Endothelial cell of umbilical vein (primary cell): ENCODE measurements around the gene SLC1A7. TPM values are rescaled to one million over a fixed set of nuclear protein-coding genes. Genes with fewer than 3 reads are reported as not detected.

Experiments
- BruUV-seq: library from RNA; stranded (reverse); fragments of 400-500 nt; replicated peaks from 2 replicates; lab custom pipeline; 2021; lab: Mats Ljungman, UMichigan
- CTCF ChIA-PET: fragments of 300-600, 350-600 bp; sonication (Branson Sonifier 250); formaldehyde crosslinking; loops from one replicate; lab custom pipeline; 2021; ENCODE audit warnings: antibody characterized with exemption, inconsistent platforms; lab: Charles Lee
- POLR2A ChIA-PET: fragments of 300-600, 350-600 bp; sonication (Branson Sonifier 250); formaldehyde crosslinking; loops from one replicate; lab custom pipeline; 2021; ENCODE audit warnings: antibody characterized with exemption, inconsistent platforms; lab: Charles Lee
- DNase-seq: peaks from one replicate; pipeline ENCODE4 v3.0.0-alpha.2; 2011; ENCODE audit warnings: low read depth, low spot score
- FAIRE-seq: peaks from 2 replicates; lab custom pipeline; 2011; peaks lifted over from hg19 to GRCh38; lab: Jason Lieb, UNC
- H2AFZ ChIP-seq: 2 replicates; pipeline ENCODE4 v1.6.0; 2012; ENCODE audit warnings: low read depth, low read length, control low read depth, inconsistent platforms
- H3K27ac ChIP-seq: 2 replicates; pipeline ENCODE4 v1.5.1; 2011; ENCODE audit warnings: low read depth, mild to moderate bottlenecking, control low read depth, low read length, moderate library complexity; ENCODE audit not compliant: insufficient read depth
- H3K27me3 ChIP-seq, 2 experiments: 2 replicates each; pipeline versions ENCODE4 v1.6.0 to v1.6.1; 2011; ENCODE audit warnings: low read length in 2 of 2, mixed read lengths in 1 of 2; ENCODE audit not compliant: control insufficient read depth in 2 of 2, insufficient read depth in 2 of 2
- H3K36me3 ChIP-seq, 2 experiments: 2 replicates in 1 of 2; 3 replicates in 1 of 2; pipeline ENCODE4 v1.5.1; 2011; ENCODE audit warnings: low read length in 2 of 2, mild to moderate bottlenecking in 1 of 2, moderate library complexity in 1 of 2; ENCODE audit not compliant: control insufficient read depth in 2 of 2, insufficient read depth in 2 of 2; ENCODE audit errors: extremely low read depth in 1 of 2
- H3K4me1 ChIP-seq: 3 replicates; pipeline ENCODE4 v1.5.1; 2011; ENCODE audit warnings: mild to moderate bottlenecking, low read length; ENCODE audit not compliant: control insufficient read depth, insufficient read depth; ENCODE audit errors: extremely low read depth
- H3K4me2 ChIP-seq: 2 replicates; pipeline ENCODE4 v1.6.1; 2011; ENCODE audit warnings: low read length, control low read depth, mixed read lengths; ENCODE audit not compliant: insufficient read depth
- H3K4me3 ChIP-seq, 3 experiments: fragments of 200-600 bp in 1 of 3; sonication (generic), shearing (Covaris generic) in 1 of 3; replicated peaks in 1 of 3; 2 replicates each; pipeline ENCODE4 v1.5.1; 2011 to 2016; ENCODE audit warnings: control low read depth in 3 of 3, low read length in 3 of 3, mild to moderate bottlenecking in 2 of 3, inconsistent platforms in 1 of 3, low read depth in 1 of 3, moderate library complexity in 1 of 3; ENCODE audit not compliant: insufficient read depth in 1 of 3
- H3K79me2 ChIP-seq: 2 replicates; pipeline ENCODE4 v1.6.0; 2012; ENCODE audit warnings: low read length, inconsistent platforms; ENCODE audit not compliant: control insufficient read depth, insufficient read depth
- H3K9ac ChIP-seq: replicated peaks from 2 replicates; pipeline ENCODE3; 2011; ENCODE audit warnings: low read length, control low read depth; ENCODE audit not compliant: insufficient read depth; ENCODE audit errors: extremely low read depth
- H3K9me1 ChIP-seq: replicated peaks from 3 replicates; pipeline ENCODE4 v1.6.0; 2011; ENCODE audit warnings: mild to moderate bottlenecking, low read length; ENCODE audit not compliant: control insufficient read depth, insufficient read depth; ENCODE audit errors: extremely low read depth
- H3K9me3 ChIP-seq: replicated peaks from 2 replicates; pipeline ENCODE4 v1.5.1; 2012; ENCODE audit warnings: low read length, inconsistent platforms; ENCODE audit not compliant: control insufficient read depth, insufficient read depth
- H4K20me1 ChIP-seq: replicated peaks from 2 replicates; pipeline ENCODE3; 2011; ENCODE audit warnings: mild to moderate bottlenecking, low read length; ENCODE audit not compliant: control insufficient read depth, insufficient read depth; ENCODE audit errors: extremely low read depth
- CTCF ChIP-seq, 2 donors: IDR thresholded peaks; 1 replicate in 1 of 2; 2 replicates in 1 of 2; pipeline ENCODE4 v1.5.1; 2011; ENCODE audit warnings: low read length in 2 of 2, mild to moderate bottlenecking in 2 of 2, moderate library complexity in 2 of 2, control low read depth in 1 of 2, inconsistent platforms in 1 of 2, low read depth in 1 of 2; ENCODE audit not compliant: insufficient read depth in 1 of 2; ENCODE audit errors: extremely low read depth in 1 of 2
- EZH2 ChIP-seq: IDR thresholded peaks from 2 replicates; pipeline ENCODE4 v1.6.1; 2012; ENCODE audit warnings: borderline replicate concordance, low read depth, mild to moderate bottlenecking, moderate library complexity, low read length, inconsistent platforms; ENCODE audit not compliant: severe bottlenecking
- FOS ChIP-seq: IDR thresholded peaks from 2 replicates; pipeline ENCODE4 v1.6.1; 2011; ENCODE audit warnings: mild to moderate bottlenecking, low read length, moderate library complexity, borderline replicate concordance; ENCODE audit not compliant: insufficient read depth
- GATA2 ChIP-seq: IDR thresholded peaks from 2 replicates; pipeline ENCODE4 v1.7.0; 2011; ENCODE audit warnings: low read depth, mild to moderate bottlenecking, moderate library complexity, mixed read lengths, low read length; ENCODE audit not compliant: insufficient read length, insufficient read depth
- JUN ChIP-seq: IDR thresholded peaks from 2 replicates; pipeline ENCODE4 v1.6.1; 2011; ENCODE audit warnings: borderline replicate concordance, low read depth; ENCODE audit not compliant: insufficient read length, insufficient read depth
- MAX ChIP-seq: IDR thresholded peaks from 2 replicates; pipeline ENCODE4 v1.6.1; 2011; ENCODE audit not compliant: insufficient read depth, insufficient read length
- MYC ChIP-seq: IDR thresholded peaks from one replicate; pipeline ENCODE4 v1.6.1; 2011; ENCODE audit warnings: mild to moderate bottlenecking, low read depth, low read length
- POLR2A ChIP-seq: IDR thresholded peaks from 2 replicates; pipeline ENCODE4 v1.6.1; 2012; ENCODE audit warnings: low read depth, mild to moderate bottlenecking, control low read depth, low read length
- POLR2AphosphoS5 ChIP-seq: IDR thresholded peaks from 2 replicates; pipeline ENCODE4 v1.6.1; 2012; ENCODE audit warnings: low read depth, mild to moderate bottlenecking, control low read depth, low read length, moderate library complexity; ENCODE audit not compliant: insufficient read depth
- dilution Hi-C: fragments of 300-500 bp; cut with MboI; formaldehyde crosslinking; loops from one replicate; pipeline ENCODE4 v1.15.0; 2019; ENCODE audit warnings: low sequenced_read_pairs; ENCODE audit not compliant: extremely low pct_ligation_motif_present
- intact Hi-C: fragments of 100-400 bp; cut with micrococcal nuclease; formaldehyde crosslinking; loops from one replicate; pipeline ENCODE4 v1.10.0; 2022
- polyA plus RNA-seq, 4 experiments: library from polyadenylated mRNA; depleted of rRNA in 3 of 4; stranded (reverse) in 3 of 4; unstranded in 1 of 4; fragments of >200 nt; gene quantifications; 2 replicates each; pipeline versions ENCODE4 v1.2.1 to v1.2.3, GENCODE V29; 2011 to 2012; ENCODE audit warnings: missing spikeins in 1 of 4
- total RNA-seq: library from RNA; stranded (reverse); gene quantifications from 2 replicates; pipeline ENCODE4 v1.2.3, GENCODE V29; 2021

SLC1A7 gene
- total and polyA plus RNA-seq, 2 donors (not counting 3 experiments of a cell fraction or from before 2014, with no cell fraction given) = not detected

GRCh38 chr1:53180226-53180625 lies 37.8 kb upstream of the SLC1A7 start:
- CTCF ChIA-PET = interaction anchor here (0.6 to 5.1 kb wide), 10 partner anchors 8 to 1674 kb away, joined by 3 to 46 read pairs (median 6); partner anchors contain the start of genes SCP2 and ZYG11A
- no peak for DNase-seq
- H2AFZ ChIP-seq = no peak overlapping the region

More at GRCh38 chr1:53180226-53180625, 37.8 kb upstream of the SLC1A7 start:
- Histone ChIP-seq H3K4me1 (no peaks in the 10 kb centered on the region), H3K27me3 (peaks cover 0 to 10% of the 10 kb centered on the region in 2 experiments), H3K4me3 (no peak overlapping the region), H3K9me3 (no peaks in the 10 kb centered on the region), H3K9ac (no peak overlapping the region), H3K36me3 (no peaks in the 10 kb centered on the region), H4K20me1 (no peaks in the 10 kb centered on the region), H3K79me2 (no peaks in the 10 kb centered on the region), H3K4me2 (no peak overlapping the region), H3K9me1 (no peaks in the 10 kb centered on the region), H3K27ac (no peak overlapping the region)
- dilution Hi-C loops = no loop called here
- FAIRE-seq = no peak
- POLR2A ChIA-PET = no interaction called here
- no peak for TF ChIP-seq MAX
- no peak for TF ChIP-seq POLR2A
- no peak for TF ChIP-seq MYC
- TF ChIP-seq POLR2AphosphoS5 = no peak
- no peak for TF ChIP-seq FOS
- TF ChIP-seq CTCF (IDR thresholded peaks at IDR 0.05; ENCODE audit: extremely low read depth in 1 of 2, insufficient read depth in 1 of 2, low read depth in 1 of 2, low read length in 2 of 2) = no peak
- no peak for TF ChIP-seq JUN
- TF ChIP-seq GATA2 = no peak
- TF ChIP-seq EZH2 = no peak
- intact Hi-C loops = loop anchor here (5.0 kb wide), 1 partner anchor 258 kb away; the partner anchor contains the start of gene ECHDC2
- no TSS peak for BruUV-seq
